Stimulated activated memory B cell treated with anti-CD40 and anti-IgM and Interleukin-4, amounts not matched to agents 10 μg/mL and 1 μg/mL and 100 μg/mL, for 72 hours (primary cell): ENCODE results near the gene TMEM258.

Source experiments
- ATAC-seq: fragments of 150-1000 bp; cut with Tn5 transposase; 2 replicates; pipeline ENCODE4 v1.10.0; 2021
- H3K27ac Mint-ChIP-seq: one replicate; pipeline ENCODE4 v1.8.0; 2022; ENCODE audit warnings: mild to moderate bottlenecking, mixed read lengths
- H3K27me3 Mint-ChIP-seq: one replicate; pipeline ENCODE4 v1.8.0; 2022; ENCODE audit warnings: mixed read lengths
- H3K36me3 Mint-ChIP-seq: one replicate; pipeline ENCODE4 v1.8.0; 2022; ENCODE audit warnings: mixed read lengths
- H3K4me1 Mint-ChIP-seq: one replicate; pipeline ENCODE4 v1.8.0; 2022; ENCODE audit warnings: mixed read lengths
- H3K4me3 Mint-ChIP-seq: one replicate; pipeline ENCODE4 v1.8.0; 2022; ENCODE audit warnings: mild to moderate bottlenecking, moderate library complexity, mixed read lengths
- H3K9me3 Mint-ChIP-seq: one replicate; pipeline ENCODE4 v1.8.0; 2022; ENCODE audit warnings: mixed read lengths

Gene TMEM258

GRCh38 chr11:61811831-61812230, 19.4 kb upstream of the TMEM258 start:
- H3K27me3 Mint-ChIP-seq = peaks cover 22% of the 10 kb centered on the region
- peaks cover 21% of the 10 kb centered on the region for H3K4me1 Mint-ChIP-seq
- no peak overlapping the region for H3K4me3 Mint-ChIP-seq
- no peak overlapping the region for H3K27ac Mint-ChIP-seq
- H3K9me3 Mint-ChIP-seq = no peaks in the 10 kb centered on the region
- no peak for ATAC-seq
- H3K36me3 Mint-ChIP-seq = peaks cover 18% of the 10 kb centered on the region

- Mint-ChIP-seq H3K4me3 (no peak overlapping the region), H3K9me3 (no peaks in the 10 kb centered on the region), H3K4me1 (peaks cover 12% of the 10 kb centered on the region), H3K27me3 (peaks cover 13% of the 10 kb centered on the region), H3K36me3 (peaks cover 18% of the 10 kb centered on the region), H3K27ac (no peak overlapping the region)
- ATAC-seq = no peak
Measured at GRCh38 chr11:61810671-61811175, 18.3 kb upstream of the TMEM258 start.

GRCh38 chr11:61806785-61807184, 14.4 kb upstream of the TMEM258 start:
- H3K4me3 Mint-ChIP-seq = no peak overlapping the region
- H3K4me1 Mint-ChIP-seq = no peaks in the 10 kb centered on the region

GRCh38 chr11:61805146-61805545, 12.7 kb upstream of the TMEM258 start:
- Mint-ChIP-seq H3K9me3 (no peaks in the 10 kb centered on the region), H3K4me3 (no peak overlapping the region), H3K27me3 (no peaks in the 10 kb centered on the region), H3K36me3 (peaks cover 24% of the 10 kb centered on the region), H3K27ac (no peak overlapping the region), H3K4me1 (no peaks in the 10 kb centered on the region)
- ATAC-seq = no peak

More at GRCh38 chr11:61806785-61807184, 14.4 kb upstream of the TMEM258 start:
- Mint-ChIP-seq H3K9me3 (no peaks in the 10 kb centered on the region), H3K27me3 (no peaks in the 10 kb centered on the region), H3K27ac (no peak overlapping the region), H3K36me3 (peaks cover 24% of the 10 kb centered on the region)
- no peak for ATAC-seq

- no peaks in the 10 kb centered on the region for H3K27me3 Mint-ChIP-seq
- peaks cover 23% of the 10 kb centered on the region for H3K36me3 Mint-ChIP-seq
- H3K9me3 Mint-ChIP-seq = no peaks in the 10 kb centered on the region
- no peak overlapping the region for H3K4me3 Mint-ChIP-seq
- H3K27ac Mint-ChIP-seq = no peak overlapping the region
- no peak for ATAC-seq
- H3K4me1 Mint-ChIP-seq = no peaks in the 10 kb centered on the region
Measured at GRCh38 chr11:61803889-61804647, 11.7 kb upstream of the TMEM258 start.

GRCh38 chr11:61802605-61803004, 10.2 kb upstream of the TMEM258 start:
- Mint-ChIP-seq H3K27me3 (no peaks in the 10 kb centered on the region), H3K4me1 (no peaks in the 10 kb centered on the region), H3K4me3 (no peak overlapping the region), H3K9me3 (no peaks in the 10 kb centered on the region), H3K27ac (no peak overlapping the region), H3K36me3 (peaks cover 18% of the 10 kb centered on the region)
- no peak for ATAC-seq

GRCh38 chr11:61800331-61801281, 8.2 kb upstream of the TMEM258 start:
- Mint-ChIP-seq H3K9me3 (no peaks in the 10 kb centered on the region), H3K4me1 (no peaks in the 10 kb centered on the region), H3K4me3 (no peak overlapping the region), H3K36me3 (peaks cover 28% of the 10 kb centered on the region), H3K27ac (no peak overlapping the region), H3K27me3 (no peaks in the 10 kb centered on the region)
- no peak for ATAC-seq

GRCh38 chr11:61799665-61800284, 7.4 kb upstream of the TMEM258 start:
- Mint-ChIP-seq H3K27me3 (no peaks in the 10 kb centered on the region), H3K9me3 (no peaks in the 10 kb centered on the region), H3K4me3 (no peak overlapping the region), H3K36me3 (peaks cover 33% of the 10 kb centered on the region), H3K27ac (no peak overlapping the region), H3K4me1 (no peaks in the 10 kb centered on the region)
- no peak for ATAC-seq

- H3K36me3 Mint-ChIP-seq = peaks cover 26% of the 10 kb centered on the region
- H3K4me3 Mint-ChIP-seq = no peak overlapping the region
- H3K9me3 Mint-ChIP-seq = no peaks in the 10 kb centered on the region
- no peak for ATAC-seq
- peaks cover 11% of the 10 kb centered on the region for H3K4me1 Mint-ChIP-seq
- no peaks in the 10 kb centered on the region for H3K27me3 Mint-ChIP-seq
- no peak overlapping the region for H3K27ac Mint-ChIP-seq
Measured at GRCh38 chr11:61797263-61797944, 5.0 kb upstream of the TMEM258 start.

- no peak overlapping the region for H3K4me3 Mint-ChIP-seq
- H3K27me3 Mint-ChIP-seq = no peaks in the 10 kb centered on the region
- H3K9me3 Mint-ChIP-seq = no peaks in the 10 kb centered on the region
- no peak overlapping the region for H3K27ac Mint-ChIP-seq
- H3K36me3 Mint-ChIP-seq = peaks cover 20% of the 10 kb centered on the region
- no peak for ATAC-seq
- H3K4me1 Mint-ChIP-seq = peaks cover 22% of the 10 kb centered on the region
Measured at GRCh38 chr11:61795876-61796526, 3.6 kb upstream of the TMEM258 start.

- no peaks in the 10 kb centered on the region for H3K9me3 Mint-ChIP-seq
- H3K27me3 Mint-ChIP-seq = no peaks in the 10 kb centered on the region
- peaks cover 17% of the 10 kb centered on the region for H3K36me3 Mint-ChIP-seq
- no peak overlapping the region for H3K4me3 Mint-ChIP-seq
- H3K27ac Mint-ChIP-seq = no peak overlapping the region
- no peak for ATAC-seq
- H3K4me1 Mint-ChIP-seq = peaks cover 22% of the 10 kb centered on the region
Measured at GRCh38 chr11:61795459-61795858, 3.1 kb upstream of the TMEM258 start.

GRCh38 chr11:61794579-61794978, 2.2 kb upstream of the TMEM258 start:
- no peak overlapping the region for H3K4me3 Mint-ChIP-seq
- H3K27ac Mint-ChIP-seq = no peak overlapping the region
- peaks cover 22% of the 10 kb centered on the region for H3K4me1 Mint-ChIP-seq
- peaks cover 22% of the 10 kb centered on the region for H3K36me3 Mint-ChIP-seq
- ATAC-seq = no peak
- H3K9me3 Mint-ChIP-seq = no peaks in the 10 kb centered on the region
- H3K27me3 Mint-ChIP-seq = no peaks in the 10 kb centered on the region

GRCh38 chr11:61793829-61794204, 1.4 kb upstream of the TMEM258 start:
- peak overlapping the region; percentile 99 for H3K27ac Mint-ChIP-seq
- ATAC-seq = no peak
- no peaks in the 10 kb centered on the region for H3K9me3 Mint-ChIP-seq
- H3K27me3 Mint-ChIP-seq = no peaks in the 10 kb centered on the region
- peak overlapping the region; percentile 88 for H3K4me3 Mint-ChIP-seq
- peaks cover 22% of the 10 kb centered on the region for H3K4me1 Mint-ChIP-seq
- peaks cover 25% of the 10 kb centered on the region for H3K36me3 Mint-ChIP-seq

GRCh38 chr11:61793083-61793828, 857 bp upstream of the TMEM258 start:
- Mint-ChIP-seq H3K4me3 (peak overlapping the region; percentile 88), H3K9me3 (no peaks in the 10 kb centered on the region), H3K36me3 (peaks cover 30% of the 10 kb centered on the region), H3K27me3 (no peaks in the 10 kb centered on the region), H3K27ac (peak overlapping the region; percentile 99), H3K4me1 (peaks cover 22% of the 10 kb centered on the region)
- no peak for ATAC-seq
